ENCODE measurements around the gene CSF1. TPM values are rescaled to one million over a fixed set of nuclear protein-coding genes. Genes with fewer than 3 reads are reported as not detected.

CSF1 gene
- total and polyA plus RNA-seq, 2 experiments from 2014 or later, result 60.0 to 67.9 TPM

- Histone ChIP-seq H3K79me2 (ENCODE audit: insufficient read depth) (no peaks in the 10 kb centered on the region), H3K27ac (no peak overlapping the region), H3K36me3 (ENCODE audit: low read depth) (no peaks in the 10 kb centered on the region), H3K9me3 (ENCODE audit: low read depth) (no peaks in the 10 kb centered on the region), H4K20me1 (ENCODE audit: insufficient read depth) (no peaks in the 10 kb centered on the region), H2AFZ (no peak overlapping the region), H3K9me2 (ENCODE audit: insufficient read depth) (no peaks in the 10 kb centered on the region), H3F3A (ENCODE audit: insufficient read depth) (no peaks in the 10 kb centered on the region), H3K9ac (no peak overlapping the region), H3K4me3 (no peak overlapping the region), H3K27me3 (replicated peaks; ENCODE audit: insufficient read depth) (no peaks in the 10 kb centered on the region), H3K4me1 (ENCODE audit: insufficient read depth) (no peaks in the 10 kb centered on the region), H3K4me2 (ENCODE audit: unreplicated experiment) (no peak overlapping the region)
- WGBS, 2 experiments (ENCODE audit: low coverage in 1 of 2, low lambda C conversion rate in 2 of 2, missing lambda C conversion rate in 2 of 2), result 87 to 92% methylated on average over 5 of the region's 5 CpGs
- in situ Hi-C loops (cut with MboI), result no loop called here
- no peak for TF ChIP-seq EZH2 (IDR thresholded peaks at IDR 0.05; ENCODE audit: insufficient read depth, poor library complexity, severe bottlenecking)
- TF ChIP-seq EZH2phosphoT487 (IDR thresholded peaks at IDR 0.05; ENCODE audit: insufficient read depth, low read depth), result no peak
- no peak for DNase-seq
Observed at GRCh38 chr1:109890115-109890953, 20.3 kb upstream of the CSF1 start.

DNA sequence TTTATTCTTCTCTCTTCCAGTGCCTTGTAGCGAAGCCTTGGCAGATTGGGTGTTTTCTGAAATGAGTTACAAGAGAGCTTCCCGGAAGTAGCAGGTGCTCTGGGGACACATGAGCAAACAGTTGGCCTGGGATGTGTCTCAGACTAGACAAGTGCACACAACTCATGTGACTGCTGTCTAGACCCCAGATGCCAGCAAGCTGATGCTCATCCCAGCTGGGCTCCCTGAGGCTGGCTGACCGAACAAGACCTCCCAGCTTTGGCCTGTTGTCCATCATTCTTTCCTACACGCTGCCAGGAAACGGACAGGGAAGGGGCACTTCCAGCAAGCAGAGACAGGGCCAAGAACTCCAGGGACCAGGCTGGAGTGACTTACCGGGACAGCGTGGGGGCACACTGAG, 18.7 kb upstream of the CSF1 start:
- Histone ChIP-seq H3K4me2 (ENCODE audit: unreplicated experiment) (no peak overlapping the region), H4K20me1 (ENCODE audit: insufficient read depth) (no peaks in the 10 kb centered on the region), H3K4me3 (no peak overlapping the region), H3K9me2 (ENCODE audit: insufficient read depth) (no peaks in the 10 kb centered on the region), H3K9ac (no peak overlapping the region), H3K27ac (no peak overlapping the region), H3K4me1 (ENCODE audit: insufficient read depth) (no peaks in the 10 kb centered on the region), H3K79me2 (ENCODE audit: insufficient read depth) (no peaks in the 10 kb centered on the region), H3K9me3 (ENCODE audit: low read depth) (no peaks in the 10 kb centered on the region), H3K36me3 (ENCODE audit: low read depth) (no peaks in the 10 kb centered on the region), H3F3A (ENCODE audit: insufficient read depth) (no peaks in the 10 kb centered on the region), H2AFZ (no peak overlapping the region), H3K27me3 (replicated peaks; ENCODE audit: insufficient read depth) (no peaks in the 10 kb centered on the region)
- no peak for TF ChIP-seq EZH2 (IDR thresholded peaks at IDR 0.05; ENCODE audit: insufficient read depth, poor library complexity, severe bottlenecking)
- WGBS, 2 experiments (ENCODE audit: low coverage in 1 of 2, low lambda C conversion rate in 2 of 2, missing lambda C conversion rate in 2 of 2), result 44 to 52% methylated on average over 7 of the region's 7 CpGs
- DNase-seq, result no peak
- in situ Hi-C loops (cut with MboI), result no loop called here

DNA sequence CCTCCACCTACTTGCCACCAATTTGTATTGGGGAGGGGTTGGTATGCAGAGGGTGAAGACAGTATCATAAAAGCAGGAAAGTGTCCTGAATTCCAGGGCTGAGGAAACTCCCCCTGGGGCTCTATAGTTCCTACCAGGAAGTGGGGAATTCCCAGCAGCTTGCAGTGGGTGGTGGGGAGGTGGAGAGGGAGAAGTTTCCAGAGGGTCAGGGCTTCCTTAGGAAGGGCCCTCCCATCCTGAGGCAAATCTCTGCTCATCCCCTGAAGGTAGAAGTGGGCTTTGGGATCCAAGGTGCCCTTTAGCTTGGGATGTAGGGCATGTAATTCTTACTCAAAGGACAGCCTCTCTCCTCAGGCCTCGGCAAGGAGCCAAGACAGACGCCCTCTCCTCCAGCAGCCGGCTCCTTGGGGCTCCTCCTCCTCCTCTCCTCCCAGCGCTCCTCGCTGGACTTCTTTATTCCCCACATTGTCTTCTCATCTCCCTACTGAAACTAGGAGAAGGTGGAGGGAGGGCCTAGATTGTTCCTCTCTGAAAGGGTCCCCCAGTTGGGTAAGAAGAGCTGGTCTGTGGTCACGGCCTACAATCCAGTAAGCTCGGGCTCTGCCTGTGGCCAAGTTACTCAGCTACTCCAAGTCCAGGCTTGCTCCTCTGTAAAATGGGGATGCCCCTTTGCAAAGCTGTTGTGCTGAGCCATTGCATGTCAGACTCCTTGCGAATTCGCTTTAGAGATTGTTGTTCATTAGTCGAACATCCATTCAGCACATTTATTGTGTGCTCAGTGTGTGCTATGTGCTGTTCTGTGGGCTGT, 17.9 kb upstream of the CSF1 start:
- Histone ChIP-seq H3K36me3 (ENCODE audit: low read depth) (no peaks in the 10 kb centered on the region), H3K79me2 (ENCODE audit: insufficient read depth) (no peaks in the 10 kb centered on the region), H3K27me3 (replicated peaks; ENCODE audit: insufficient read depth) (no peaks in the 10 kb centered on the region), H3F3A (ENCODE audit: insufficient read depth) (no peaks in the 10 kb centered on the region), H3K9ac (no peak overlapping the region), H3K4me2 (ENCODE audit: unreplicated experiment) (no peak overlapping the region), H3K27ac (no peak overlapping the region), H3K4me3 (no peak overlapping the region), H3K4me1 (ENCODE audit: insufficient read depth) (no peaks in the 10 kb centered on the region), H3K9me3 (ENCODE audit: low read depth) (no peaks in the 10 kb centered on the region), H3K9me2 (ENCODE audit: insufficient read depth) (no peaks in the 10 kb centered on the region), H4K20me1 (ENCODE audit: insufficient read depth) (no peaks in the 10 kb centered on the region), H2AFZ (no peak overlapping the region)
- no peak for TF ChIP-seq EZH2 (IDR thresholded peaks at IDR 0.05; ENCODE audit: insufficient read depth, poor library complexity, severe bottlenecking)
- peak; percentile 14 for DNase-seq
- in situ Hi-C loops (cut with MboI), result no loop called here
- 69 to 70% methylated on average over 10 of the region's 10 CpGs for WGBS, 2 experiments (ENCODE audit: low coverage in 1 of 2, low lambda C conversion rate in 2 of 2, missing lambda C conversion rate in 2 of 2)

GRCh38 chr1:109893532-109894171, 17.0 kb upstream of the CSF1 start:
- TF ChIP-seq EZH2 (IDR thresholded peaks at IDR 0.05; ENCODE audit: insufficient read depth, poor library complexity, severe bottlenecking) (no peak), EZH2phosphoT487 (IDR thresholded peaks at IDR 0.05; ENCODE audit: insufficient read depth, low read depth) (no peak)
- Histone ChIP-seq H3K27me3 (replicated peaks; ENCODE audit: insufficient read depth) (no peaks in the 10 kb centered on the region), H3K9me3 (ENCODE audit: low read depth) (no peaks in the 10 kb centered on the region), H4K20me1 (ENCODE audit: insufficient read depth) (no peaks in the 10 kb centered on the region), H3K9ac (no peak overlapping the region), H3K9me2 (ENCODE audit: insufficient read depth) (no peaks in the 10 kb centered on the region), H3K4me3 (no peak overlapping the region), H3K36me3 (ENCODE audit: low read depth) (no peaks in the 10 kb centered on the region), H2AFZ (no peak overlapping the region), H3K27ac (no peak overlapping the region), H3F3A (ENCODE audit: insufficient read depth) (no peaks in the 10 kb centered on the region), H3K4me2 (ENCODE audit: unreplicated experiment) (no peak overlapping the region), H3K79me2 (ENCODE audit: insufficient read depth) (no peaks in the 10 kb centered on the region), H3K4me1 (ENCODE audit: insufficient read depth) (no peaks in the 10 kb centered on the region)
- WGBS, 2 experiments (ENCODE audit: low coverage in 1 of 2, low lambda C conversion rate in 2 of 2, missing lambda C conversion rate in 2 of 2), result 82 to 89% methylated on average over 7 of the region's 7 CpGs
- no peak for DNase-seq
- in situ Hi-C loops (cut with MboI), result no loop called here

Data from GM23248 (cell line).